Panc1 (cell line): Measurements from ENCODE around the gene ROBO3. TPM values are rescaled to one million over a fixed set of nuclear protein-coding genes. Genes with fewer than 3 reads are reported as not detected.
A peak's percentile ranks its signal among the peaks of the same experiment; 100 is the strongest.

Experiments used
- ATAC-seq: fragments of 200-7000 bp; cut with Tn5 transposase; 2 replicates; pipeline ENCODE4 v1.9.1; 2020; ENCODE audit warnings: mild to moderate bottlenecking, moderate library complexity
- BruUV-seq: library from RNA; stranded (reverse); fragments of 400-500 nt; replicated peaks from 2 replicates; lab custom pipeline; 2021; lab: Mats Ljungman, UMichigan
- CTCF ChIA-PET: fragments of 300-600 bp; sonication (Branson Sonifier 250); formaldehyde crosslinking; loops from one replicate; lab custom pipeline; 2022; ENCODE audit warnings: antibody characterized with exemption; lab: Charles Lee
- POLR2A ChIA-PET: fragments of 300-600 bp; sonication (Branson Sonifier 250); formaldehyde crosslinking; loops from one replicate; lab custom pipeline; 2022; ENCODE audit warnings: antibody characterized with exemption; lab: Charles Lee
- DNase-seq: peaks from one replicate; pipeline ENCODE4 v3.0.0-alpha.2; 2010; ENCODE audit warnings: low read depth, low spot score
- H3K27ac ChIP-seq: 2 replicates; pipeline ENCODE4 v1.5.1; 2011; ENCODE audit warnings: mild to moderate bottlenecking, low read length, inconsistent platforms
- H3K27me3 ChIP-seq: fragments of 200-500 bp; sonication (Bioruptor generic); 2 replicates; pipeline ENCODE4 v1.6.0; 2014; ENCODE audit warnings: low read length, inconsistent platforms; ENCODE audit not compliant: control insufficient read depth, insufficient read depth
- H3K36me3 ChIP-seq: fragments of 200-500 bp; sonication (Bioruptor generic); 2 replicates; pipeline ENCODE4 v1.5.1; 2014; ENCODE audit warnings: inconsistent platforms, mild to moderate bottlenecking, low read length, moderate library complexity; ENCODE audit not compliant: control insufficient read depth, insufficient read depth
- H3K4me1 ChIP-seq: 2 replicates; pipeline ENCODE4 v1.5.1; 2011; ENCODE audit warnings: inconsistent platforms, mild to moderate bottlenecking, low read length, moderate library complexity; ENCODE audit not compliant: control insufficient read depth, insufficient read depth
- H3K4me3 ChIP-seq, 2 experiments: 2 replicates each; pipeline ENCODE4 v1.5.1; 2011 to 2012; ENCODE audit warnings: low read depth in 2 of 2, low read length in 2 of 2, mild to moderate bottlenecking in 2 of 2, inconsistent platforms in 1 of 2, moderate library complexity in 1 of 2
- H3K9me3 ChIP-seq: fragments of 200-500 bp; sonication (Bioruptor generic); 2 replicates; pipeline ENCODE4 v1.5.1; 2014; ENCODE audit warnings: low read depth, mild to moderate bottlenecking, inconsistent platforms, low read length, moderate library complexity; ENCODE audit not compliant: control insufficient read depth, insufficient read depth
- CTCF ChIP-seq: fragments of 450-650 bp; IDR thresholded peaks from 2 replicates; pipeline ENCODE4 v1.5.1; 2017; ENCODE audit warnings: mild to moderate bottlenecking
- POLR2AphosphoS5 ChIP-seq: IDR thresholded peaks from 2 replicates; pipeline ENCODE4 v1.6.1; 2012; ENCODE audit warnings: mild to moderate bottlenecking, low read depth, low read length, moderate library complexity
- SIN3A ChIP-seq: IDR thresholded peaks from 2 replicates; pipeline ENCODE4 v1.6.1; 2012; ENCODE audit warnings: low read depth, mild to moderate bottlenecking, low read length, moderate library complexity, borderline replicate concordance; ENCODE audit not compliant: insufficient read depth
- TCF7L2 ChIP-seq: IDR thresholded peaks from 2 replicates; pipeline ENCODE4 v1.6.1; 2011; ENCODE audit warnings: mild to moderate bottlenecking, low read depth, low read length, inconsistent platforms
- in situ Hi-C: cut with HindIII; loops from 2 replicates; pipeline ENCODE4 v1.10.0; 2016; ENCODE audit warnings: low sequenced_read_pairs, low pct_unique_long_range_greater_than_20kb
- intact Hi-C: fragments of 100-400 bp; cut with micrococcal nuclease; formaldehyde crosslinking; loops from one replicate; pipeline ENCODE4 v1.10.0; 2022; ENCODE audit not compliant: unreplicated experiment
- total RNA-seq: library from RNA; stranded (reverse); gene quantifications from one replicate; pipeline ENCODE4 v1.2.1, GENCODE V29; 2021; ENCODE audit not compliant: unreplicated experiment
- TF ChIP-seq, protein P1 (sequence below), 2 experiments: IDR thresholded peaks; 2 replicates each; pipeline ENCODE4 v1.6.1; 2011 to 2012; ENCODE audit warnings: low read depth in 2 of 2, control low read depth in 1 of 2, low read length in 1 of 2, mild to moderate bottlenecking in 1 of 2, moderate library complexity in 1 of 2; ENCODE audit not compliant: insufficient read depth in 1 of 2

Gene ROBO3
- total RNA-seq, 1 experiment from 2014 or later: 12.0 TPM

DNA sequence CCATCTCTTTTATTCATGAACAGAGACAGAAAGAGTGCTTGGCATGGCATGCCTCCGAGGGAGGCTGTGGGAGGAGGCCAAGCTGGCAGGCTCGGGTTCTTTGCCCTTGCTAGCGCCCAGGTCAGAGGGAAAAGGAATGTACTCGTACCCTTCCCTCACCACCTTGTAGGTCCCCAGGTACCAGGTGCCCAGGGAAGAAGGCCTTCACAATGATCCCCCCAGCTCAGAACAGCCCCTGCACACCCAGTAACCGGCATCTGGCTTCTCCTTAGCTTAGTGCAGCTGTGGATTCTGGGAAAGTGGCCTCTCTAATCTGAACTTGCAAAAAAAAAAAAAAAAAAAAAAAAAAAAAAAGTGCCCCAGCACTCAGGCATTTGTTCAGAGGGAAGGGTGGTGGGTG, 55.1 kb downstream of the ROBO3 start:
- CTCF ChIA-PET: interaction anchor here (0.6 kb wide), 1 partner anchor 138 kb away, joined by 6 read pairs; no protein-coding TSS in a partner anchor

DNA sequence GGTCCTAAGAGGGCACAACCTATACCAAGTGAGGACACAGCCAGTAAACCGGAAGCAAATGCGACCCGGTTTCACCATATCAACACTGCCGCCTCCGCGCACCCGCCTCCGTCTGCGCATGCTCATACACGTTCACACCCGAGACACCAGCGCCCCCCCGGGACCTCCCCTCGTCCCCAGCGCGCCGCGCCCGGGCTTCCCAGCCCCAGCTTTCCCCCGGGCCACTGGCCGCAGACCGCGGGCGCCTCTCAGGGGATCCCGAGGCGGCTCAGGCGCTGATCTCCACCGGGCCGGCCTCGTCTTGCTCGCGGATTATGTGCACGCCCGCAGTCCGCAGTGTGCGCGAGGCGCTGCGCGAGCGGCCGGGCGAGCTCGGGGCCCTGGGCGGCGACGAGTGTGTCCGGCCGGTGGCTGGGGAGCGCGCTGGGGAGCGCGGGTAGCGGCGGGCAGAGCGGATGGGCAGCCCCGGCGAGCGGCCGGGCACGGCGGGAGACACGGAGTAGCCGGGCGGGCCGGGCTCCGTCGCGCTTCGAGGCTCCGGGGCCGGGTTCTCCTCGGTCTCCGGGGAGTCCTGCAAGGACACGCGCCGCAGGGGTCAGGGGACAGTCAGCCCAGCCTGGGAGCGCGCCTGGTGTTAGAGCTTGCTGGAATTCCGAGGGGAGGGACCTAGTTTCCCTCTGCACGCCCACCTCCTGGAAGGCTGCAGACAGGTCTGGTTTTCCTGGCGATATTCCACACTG, 55.8 kb downstream of the ROBO3 start:
- no TSS peak for BruUV-seq
- Histone ChIP-seq H3K27me3 (no peaks in the 10 kb centered on the region; the same call in 1 of the 2 replicates), H3K4me1 (no peaks in the 10 kb centered on the region), H3K36me3 (no peaks in the 10 kb centered on the region), H3K9me3 (no peaks in the 10 kb centered on the region), H3K27ac (no peak overlapping the region), H3K4me3 (no peak overlapping the region)
- DNase-seq: no peak
- in situ Hi-C loops: no loop called here
- 0 out of 2 replicates have a peak, but pooled peaks have one; percentile 34 for ATAC-seq
- intact Hi-C loops: no loop called here
- TF ChIP-seq SIN3A (no peak), TCF7L2 (no peak), CTCF (no peak), POLR2AphosphoS5 (no peak)
- TF ChIP-seq, protein P1, sequence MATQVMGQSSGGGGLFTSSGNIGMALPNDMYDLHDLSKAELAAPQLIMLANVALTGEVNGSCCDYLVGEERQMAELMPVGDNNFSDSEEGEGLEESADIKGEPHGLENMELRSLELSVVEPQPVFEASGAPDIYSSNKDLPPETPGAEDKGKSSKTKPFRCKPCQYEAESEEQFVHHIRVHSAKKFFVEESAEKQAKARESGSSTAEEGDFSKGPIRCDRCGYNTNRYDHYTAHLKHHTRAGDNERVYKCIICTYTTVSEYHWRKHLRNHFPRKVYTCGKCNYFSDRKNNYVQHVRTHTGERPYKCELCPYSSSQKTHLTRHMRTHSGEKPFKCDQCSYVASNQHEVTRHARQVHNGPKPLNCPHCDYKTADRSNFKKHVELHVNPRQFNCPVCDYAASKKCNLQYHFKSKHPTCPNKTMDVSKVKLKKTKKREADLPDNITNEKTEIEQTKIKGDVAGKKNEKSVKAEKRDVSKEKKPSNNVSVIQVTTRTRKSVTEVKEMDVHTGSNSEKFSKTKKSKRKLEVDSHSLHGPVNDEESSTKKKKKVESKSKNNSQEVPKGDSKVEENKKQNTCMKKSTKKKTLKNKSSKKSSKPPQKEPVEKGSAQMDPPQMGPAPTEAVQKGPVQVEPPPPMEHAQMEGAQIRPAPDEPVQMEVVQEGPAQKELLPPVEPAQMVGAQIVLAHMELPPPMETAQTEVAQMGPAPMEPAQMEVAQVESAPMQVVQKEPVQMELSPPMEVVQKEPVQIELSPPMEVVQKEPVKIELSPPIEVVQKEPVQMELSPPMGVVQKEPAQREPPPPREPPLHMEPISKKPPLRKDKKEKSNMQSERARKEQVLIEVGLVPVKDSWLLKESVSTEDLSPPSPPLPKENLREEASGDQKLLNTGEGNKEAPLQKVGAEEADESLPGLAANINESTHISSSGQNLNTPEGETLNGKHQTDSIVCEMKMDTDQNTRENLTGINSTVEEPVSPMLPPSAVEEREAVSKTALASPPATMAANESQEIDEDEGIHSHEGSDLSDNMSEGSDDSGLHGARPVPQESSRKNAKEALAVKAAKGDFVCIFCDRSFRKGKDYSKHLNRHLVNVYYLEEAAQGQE (IDR thresholded peaks at IDR 0.05; ENCODE audit: insufficient read depth in 1 of 2, low read depth in 2 of 2, low read length in 1 of 2): no peak
- CTCF ChIA-PET: interaction anchor here (0.6 kb wide), 1 partner anchor 139 kb away, joined by 6 read pairs; no protein-coding TSS in a partner anchor
- POLR2A ChIA-PET: interaction anchor here (0.6 kb wide), 1 partner anchor 124 kb away, joined by 4 read pairs; no protein-coding TSS in a partner anchor

More for the DNA sequence above, 55.1 kb downstream of the ROBO3 start:
- in situ Hi-C loops: no loop called here
- intact Hi-C loops: no loop called here
- H3K27ac ChIP-seq: no peak overlapping the region
- no TSS peak for BruUV-seq
- DNase-seq (no peak), ATAC-seq (no peak)
- no peak overlapping the region for H3K4me3 ChIP-seq
- POLR2A ChIA-PET: no interaction called here
- H3K27me3 ChIP-seq: no peaks in the 10 kb centered on the region; the same call in 1 of the 2 replicates
- TF ChIP-seq CTCF: no peak
- TF ChIP-seq TCF7L2: no peak
- TF ChIP-seq POLR2AphosphoS5: no peak
- TF ChIP-seq SIN3A: no peak
- TF ChIP-seq, protein P1 (IDR thresholded peaks at IDR 0.05; ENCODE audit: insufficient read depth in 1 of 2, low read depth in 2 of 2, low read length in 1 of 2): no peak
- H3K9me3 ChIP-seq: no peaks in the 10 kb centered on the region
- H3K4me1 ChIP-seq: no peaks in the 10 kb centered on the region
- no peaks in the 10 kb centered on the region for H3K36me3 ChIP-seq
